Esophagus squamous epithelium (tissue), 5 donors: ENCODE results near the gene FBXL17. TPM values are rescaled to one million over a fixed set of nuclear protein-coding genes. Genes with fewer than 3 reads are reported as not detected.

ENCODE experiments used
- DNase-seq: peaks from one replicate; lab custom pipeline; 2025; lab: John Stamatoyannopoulos, UW
- H3K27ac ChIP-seq, 4 donors: fragments of 200-600 bp; sonication (generic); one replicate each; pipeline ENCODE4 v1.5.1; 2016 to 2019; ENCODE audit warnings: mild to moderate bottlenecking in 1 of 4
- H3K27me3 ChIP-seq, 4 donors: fragments of 200-600 bp; sonication (generic); 1 replicate in 3 of 4; 2 replicates in 1 of 4; pipeline versions ENCODE4 v1.5.1 to v1.6.0; 2017 to 2021; ENCODE audit warnings: antibody characterized with exemption in 1 of 4
- H3K36me3 ChIP-seq, 3 donors: fragments of 200-600 bp; sonication (generic); one replicate each; pipeline ENCODE4 v1.5.1; 2016 to 2019
- H3K4me1 ChIP-seq, 3 donors: fragments of 200-600 bp; sonication (generic); one replicate each; pipeline ENCODE4 v1.5.1; 2017 to 2019
- H3K4me3 ChIP-seq, 4 donors: fragments of 200-600 bp; sonication (generic); 1 replicate in 3 of 4; 2 replicates in 1 of 4; pipeline ENCODE4 v1.5.1; 2016 to 2019; ENCODE audit warnings: mild to moderate bottlenecking in 2 of 4, moderate library complexity in 1 of 4
- H3K9me3 ChIP-seq, 3 donors: fragments of 200-600 bp; sonication (generic); one replicate each; pipeline ENCODE4 v1.5.1; 2016 to 2019
- CTCF ChIP-seq, 6 experiments: fragments of 450-650 bp in 4 of 6; fragments of 200-600 bp in 2 of 6; sonication (generic) in 2 of 6; IDR thresholded peaks; one replicate each; pipeline ENCODE4 v1.5.1; 2016 to 2019; ENCODE audit warnings: antibody characterized with exemption in 6 of 6, mild to moderate bottlenecking in 4 of 6, moderate library complexity in 4 of 6
- POLR2A ChIP-seq, 4 donors: fragments of 450-650 bp; IDR thresholded peaks; one replicate each; pipeline ENCODE4 v1.6.1; 2017; ENCODE audit warnings: antibody characterized with exemption in 4 of 4, mild to moderate bottlenecking in 4 of 4, moderate library complexity in 3 of 4
- WGBS, 2 donors: methylation state at CpG; one replicate each; pipeline ENCODE4 v1.1.5; 2018; 5-methylcytosine and 5-hydroxymethylcytosine counted together
- intact Hi-C: fragments of 100-400 bp; cut with DNase I; formaldehyde crosslinking; loops from one replicate; pipeline ENCODE4 v1.15.0; 2022
- total RNA-seq, 4 donors: library from RNA; depleted of rRNA; stranded (reverse); fragments of >200 nt; gene quantifications; one replicate each; pipeline ENCODE4 v1.1.0, GENCODE V29; 2016
- donor health status: DM: yes; HTN: yes; CAD: no.

The FBXL17 gene
- total RNA-seq, 4 donors from 2014 or later: 11.8 to 23.5 (median 13.8) TPM

GRCh38 chr5:107821288-107821687, 560.6 kb downstream of the FBXL17 start:
- no peaks in the 10 kb centered on the region for H3K27me3 ChIP-seq
- TF ChIP-seq POLR2A (IDR thresholded peaks at IDR 0.05) (no peak), CTCF (IDR thresholded peaks at IDR 0.05) (no peak)
- H3K4me1 ChIP-seq: no peaks in the 10 kb centered on the region
- no peaks in the 10 kb centered on the region for H3K9me3 ChIP-seq
- DNase-seq: no peak
- intact Hi-C loops: no loop called here
- H3K36me3 ChIP-seq: no peaks in the 10 kb centered on the region
- H3K4me3 ChIP-seq: no peak overlapping the region
- no peak overlapping the region for H3K27ac ChIP-seq
- WGBS, 2 donors: 69 to 86% methylated on average over 3 of the region's 3 CpGs

- intact Hi-C loops: no loop called here
These were observed 561.5 kb downstream of the FBXL17 start for GRCh38 chr5:107820429-107820828.

GRCh38 chr5:107817951-107818350, 563.9 kb downstream of the FBXL17 start:
- H3K36me3 ChIP-seq: no peaks in the 10 kb centered on the region
- 70 to 72% methylated on average over 2 of the region's 2 CpGs for WGBS, 2 donors
- DNase-seq: no peak
- H3K9me3 ChIP-seq: no peaks in the 10 kb centered on the region
- H3K4me1 ChIP-seq: no peaks in the 10 kb centered on the region
- no peak overlapping the region for H3K4me3 ChIP-seq
- intact Hi-C loops: no loop called here
- H3K27ac ChIP-seq: no peak overlapping the region
- TF ChIP-seq CTCF (IDR thresholded peaks at IDR 0.05): no peak
- TF ChIP-seq POLR2A (IDR thresholded peaks at IDR 0.05): no peak
- no peaks in the 10 kb centered on the region for H3K27me3 ChIP-seq

More at GRCh38 chr5:107820429-107820828, 561.5 kb downstream of the FBXL17 start:
- Histone ChIP-seq H3K27me3 (no peaks in the 10 kb centered on the region), H3K4me1 (no peaks in the 10 kb centered on the region), H3K9me3 (no peaks in the 10 kb centered on the region), H3K27ac (no peak overlapping the region), H3K36me3 (no peaks in the 10 kb centered on the region), H3K4me3 (no peak overlapping the region)
- TF ChIP-seq POLR2A (IDR thresholded peaks at IDR 0.05) (no peak), CTCF (IDR thresholded peaks at IDR 0.05) (no peak)
- 76 to 80% methylated on average over 4 of the region's 4 CpGs for WGBS, 2 donors
- no peak for DNase-seq

- intact Hi-C loops: no loop called here
- no peak for DNase-seq
- Histone ChIP-seq H3K27me3 (no peaks in the 10 kb centered on the region), H3K4me1 (no peaks in the 10 kb centered on the region), H3K27ac (no peak overlapping the region), H3K4me3 (no peak overlapping the region), H3K36me3 (no peaks in the 10 kb centered on the region), H3K9me3 (no peaks in the 10 kb centered on the region)
- 54 to 62% methylated on average over 3 of the region's 3 CpGs for WGBS, 2 donors
- TF ChIP-seq CTCF (IDR thresholded peaks at IDR 0.05) (no peak), POLR2A (IDR thresholded peaks at IDR 0.05) (no peak)
These were observed 564.5 kb downstream of the FBXL17 start for GRCh38 chr5:107817436-107817835.

- TF ChIP-seq CTCF (IDR thresholded peaks at IDR 0.05) (no peak), POLR2A (IDR thresholded peaks at IDR 0.05) (no peak)
- H3K4me1 ChIP-seq: no peaks in the 10 kb centered on the region
- no peak overlapping the region for H3K4me3 ChIP-seq
- WGBS, 2 donors: 83 to 88% methylated on average over 8 of the region's 10 CpGs
- no peaks in the 10 kb centered on the region for H3K9me3 ChIP-seq
- no peaks in the 10 kb centered on the region for H3K36me3 ChIP-seq
- intact Hi-C loops: no loop called here
- DNase-seq: no peak
- H3K27ac ChIP-seq: no peak overlapping the region
- H3K27me3 ChIP-seq: no peaks in the 10 kb centered on the region
These were observed 566.8 kb downstream of the FBXL17 start for GRCh38 chr5:107815109-107815508.
